Mucosa of gallbladder (tissue), 1 donor: ENCODE data around the gene AFAP1L1. TPM values are rescaled to one million over a fixed set of nuclear protein-coding genes. Genes with fewer than 3 reads are reported as not detected.

Experiments
- DNase-seq: peaks from one replicate; pipeline ENCODE4 v3.0.0-alpha.2; 2020; ENCODE audit warnings: low spot score
- total RNA-seq: library from RNA; stranded (reverse); gene quantifications from one replicate; pipeline ENCODE4 v1.2.1, GENCODE V29; 2021
- donor health status: DM: no; HTN: no; CAD: no.

Gene AFAP1L1
- total RNA-seq, 1 donor from 2014 or later = 8.7 TPM

DNA sequence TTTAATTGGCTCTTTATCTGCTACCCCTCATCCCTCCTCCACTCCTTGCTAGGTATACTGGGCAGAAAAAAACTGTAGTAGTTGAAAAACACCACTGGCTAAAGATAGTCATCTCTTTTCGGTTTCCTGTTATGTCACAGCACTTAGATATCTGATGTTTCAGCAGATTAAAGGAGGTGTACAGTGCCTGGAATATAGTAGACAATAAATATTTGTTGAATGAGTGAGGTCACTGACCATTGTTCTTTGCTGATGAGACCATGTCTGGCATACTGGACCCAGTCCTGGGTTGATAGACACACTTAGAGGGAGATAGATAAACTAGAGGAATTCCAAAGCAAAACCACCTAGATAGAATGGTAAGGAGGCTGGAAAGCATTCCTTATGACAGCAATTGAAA is 76.9 kb downstream of the AFAP1L1 start:
- no peak for DNase-seq

DNA sequence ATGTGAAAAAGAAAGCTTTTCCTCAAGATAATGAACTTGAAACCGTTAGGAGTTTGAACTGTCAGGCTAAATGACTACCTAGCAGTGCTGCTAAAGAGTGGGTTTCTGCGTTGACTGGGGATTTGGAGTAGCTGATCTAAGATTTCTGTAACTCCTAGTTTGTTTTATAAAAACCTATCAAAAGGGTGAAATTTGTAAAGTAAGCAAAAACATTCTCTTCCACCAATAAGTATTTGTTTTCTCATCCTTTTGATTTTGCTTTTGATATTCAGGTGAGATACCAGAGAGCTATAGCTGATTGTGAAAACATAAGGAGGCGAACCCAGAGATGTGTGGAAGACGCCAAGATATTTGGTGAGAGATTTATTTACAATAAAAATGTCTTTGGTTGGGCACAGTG is 77.7 kb downstream of the AFAP1L1 start:
- DNase-seq = no peak

DNA sequence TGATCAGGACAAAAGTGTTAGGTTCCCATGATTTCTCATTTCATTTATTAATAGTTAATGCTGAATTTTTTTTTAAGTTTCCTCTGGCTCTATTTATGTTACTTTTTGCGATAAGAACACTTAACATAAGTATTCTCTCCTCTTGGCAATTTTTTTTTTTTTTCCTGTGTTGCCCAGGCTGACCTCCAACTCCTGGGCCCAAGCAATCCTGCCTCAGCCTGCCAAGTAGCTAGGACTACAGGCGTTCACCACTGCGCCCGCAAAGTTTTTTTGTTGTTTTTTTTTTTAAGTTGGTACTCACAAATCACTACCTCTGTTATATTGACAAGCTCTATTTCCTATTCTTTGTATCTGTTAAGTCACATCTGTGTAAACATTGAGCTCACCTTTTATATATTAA is 80.5 kb downstream of the AFAP1L1 start:
- DNase-seq = no peak

DNA sequence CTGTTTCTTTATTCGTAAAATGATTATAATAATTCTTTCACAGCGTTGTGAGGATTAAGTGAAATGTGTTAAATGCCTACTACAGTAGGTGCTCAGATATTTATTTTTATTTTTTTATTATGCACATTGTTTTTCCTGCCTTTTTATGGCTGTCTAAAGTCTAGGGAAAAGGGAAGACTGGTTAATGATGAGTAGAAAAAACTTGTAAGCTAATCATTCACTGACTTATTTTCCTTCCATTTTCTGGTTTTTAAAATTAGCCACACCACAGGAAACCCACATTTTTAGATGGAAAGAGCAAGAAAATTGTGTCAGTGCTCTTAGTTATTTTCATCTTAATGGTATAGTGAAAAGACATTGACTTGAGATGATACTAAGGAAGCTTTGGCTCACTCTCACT is 82.3 kb downstream of the AFAP1L1 start:
- no peak for DNase-seq

DNA sequence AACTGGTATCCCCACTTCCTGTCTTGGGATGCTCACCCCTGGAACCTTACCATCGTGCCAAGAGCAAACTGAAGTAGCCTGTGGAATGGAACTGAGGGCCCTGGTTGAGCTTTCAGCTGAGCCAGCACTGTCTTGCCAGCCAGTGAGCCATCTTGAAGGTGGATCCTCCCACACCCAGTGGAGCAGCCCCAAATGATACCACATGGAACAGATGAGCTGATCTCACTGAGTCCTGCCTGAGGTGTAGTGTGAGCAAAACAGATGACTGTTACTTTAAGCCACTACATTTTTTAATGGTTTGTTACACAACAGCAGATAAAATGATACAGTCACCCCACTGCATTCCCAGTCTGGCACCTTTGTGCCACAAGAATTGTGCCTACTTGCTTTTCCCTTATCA is 84.0 kb downstream of the AFAP1L1 start:
- no peak for DNase-seq

DNA sequence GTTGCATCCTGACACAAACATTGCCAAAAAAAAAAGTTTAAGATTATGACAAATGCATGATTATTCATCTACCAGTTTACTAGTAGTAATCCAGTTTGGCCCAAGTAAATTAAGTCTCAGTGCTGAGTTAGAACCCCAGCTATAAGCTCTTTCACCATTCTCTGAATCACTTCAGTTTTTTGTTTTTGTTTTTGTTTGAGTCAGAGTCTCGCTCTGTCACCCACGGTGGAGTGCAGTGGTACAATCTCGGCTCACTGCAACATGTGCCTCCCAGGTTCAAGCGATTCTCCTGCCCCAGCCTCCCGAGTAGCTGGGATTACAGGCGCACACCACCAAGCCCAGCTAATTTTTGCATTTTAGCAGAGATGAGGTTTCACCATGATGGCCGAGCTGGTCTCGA is 84.7 kb downstream of the AFAP1L1 start:
- DNase-seq = no peak

DNA sequence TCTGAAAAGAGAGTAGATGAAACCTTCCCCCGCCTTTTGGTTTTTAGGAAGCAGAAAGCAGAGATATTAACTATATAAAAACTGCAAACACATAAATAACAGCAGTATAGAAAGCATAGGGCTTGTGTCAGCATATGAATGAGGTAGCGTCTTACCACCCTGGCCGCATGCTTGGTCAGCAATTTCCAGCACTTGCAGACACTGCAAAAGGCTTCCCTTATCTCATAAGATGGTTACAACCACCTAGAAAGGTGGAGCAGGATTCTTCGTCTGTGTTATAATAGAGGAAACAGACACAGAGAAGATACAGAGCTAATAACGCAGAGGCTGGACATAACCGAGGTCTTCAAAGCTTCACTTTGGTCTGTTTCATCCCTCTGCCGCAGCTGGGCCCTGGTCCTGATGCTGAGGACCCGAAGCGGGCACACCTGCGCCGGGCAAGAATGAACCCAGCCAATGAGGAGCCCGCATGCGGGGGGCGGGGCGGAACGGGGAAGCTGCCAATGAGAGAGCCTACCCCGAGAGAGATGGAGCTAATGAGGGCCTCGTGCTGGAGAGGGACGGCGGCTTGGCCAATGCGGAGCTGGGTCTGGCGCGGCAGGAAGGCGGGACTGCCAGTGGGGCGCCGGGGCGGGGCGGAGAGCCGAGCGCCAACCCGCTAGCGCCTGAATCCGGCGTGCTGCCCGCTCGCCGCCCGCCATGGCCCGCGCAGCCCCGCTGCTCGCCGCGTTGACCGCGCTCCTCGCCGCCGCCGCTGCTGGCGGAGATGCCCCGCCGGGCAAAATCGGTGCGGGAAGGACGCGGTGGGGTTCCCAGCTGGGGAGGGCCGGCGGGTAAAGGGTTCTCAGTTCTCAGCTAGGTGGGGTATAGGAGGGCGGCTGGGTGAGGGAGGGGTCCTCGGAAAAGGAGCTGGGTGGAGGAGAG is 86.0 kb downstream of the AFAP1L1 start, which contains the start of gene PCYOX1L:
TSS of gene PCYOX1L (plus strand) at position 677 of the 924 bp plus-strand sequence. CDS start at position 700, 23 bp downstream.
- peak; percentile 94 for DNase-seq

DNA sequence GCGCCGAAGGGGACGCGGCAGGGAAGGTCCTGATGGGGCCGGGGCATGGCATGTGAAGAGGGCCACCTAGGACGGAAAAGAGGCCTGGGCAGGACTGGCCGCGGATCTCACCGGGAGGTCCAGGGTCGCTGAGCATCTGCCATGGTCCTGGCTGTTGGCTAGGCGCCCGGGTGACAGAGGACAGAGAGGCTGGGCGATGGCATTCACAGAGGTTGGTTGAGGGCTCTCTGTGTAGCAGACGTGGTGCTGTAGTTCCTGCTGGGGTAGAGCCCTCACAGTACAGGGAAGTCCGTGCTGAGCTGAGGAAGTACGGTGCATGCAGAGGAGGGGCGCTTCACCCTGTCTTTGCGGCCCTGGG is 86.6 kb downstream of the AFAP1L1 start:
- DNase-seq = no peak

DNA sequence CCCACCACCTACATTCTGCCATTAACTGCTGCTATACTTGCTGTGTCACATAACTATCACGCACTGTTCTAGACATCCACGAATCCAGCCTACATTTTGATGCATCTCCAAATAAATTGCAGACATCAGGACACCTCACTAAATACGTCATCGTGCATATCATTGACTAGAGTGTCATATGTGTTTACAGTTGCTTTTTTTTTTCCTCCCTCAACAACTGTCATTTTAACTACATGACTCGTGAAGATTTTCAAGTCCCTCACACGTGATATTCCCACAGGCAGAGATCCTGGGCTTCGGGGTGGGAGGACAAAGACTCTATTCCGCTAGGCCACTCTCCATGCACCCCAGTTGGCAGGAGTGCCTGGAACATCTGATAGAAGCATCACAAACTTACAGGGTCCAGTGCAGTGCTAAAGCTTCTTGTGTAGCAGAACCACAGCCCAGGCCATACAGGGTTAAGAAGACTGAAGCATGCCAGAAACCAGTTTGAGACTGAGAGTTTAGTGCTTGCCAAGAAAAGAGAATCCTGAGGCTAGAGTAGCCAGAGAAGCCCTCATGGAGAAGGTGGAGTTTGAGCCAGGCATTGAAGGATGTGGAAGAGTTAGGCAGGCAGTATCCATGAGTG is 87.3 kb downstream of the AFAP1L1 start:
- no peak for DNase-seq

DNA sequence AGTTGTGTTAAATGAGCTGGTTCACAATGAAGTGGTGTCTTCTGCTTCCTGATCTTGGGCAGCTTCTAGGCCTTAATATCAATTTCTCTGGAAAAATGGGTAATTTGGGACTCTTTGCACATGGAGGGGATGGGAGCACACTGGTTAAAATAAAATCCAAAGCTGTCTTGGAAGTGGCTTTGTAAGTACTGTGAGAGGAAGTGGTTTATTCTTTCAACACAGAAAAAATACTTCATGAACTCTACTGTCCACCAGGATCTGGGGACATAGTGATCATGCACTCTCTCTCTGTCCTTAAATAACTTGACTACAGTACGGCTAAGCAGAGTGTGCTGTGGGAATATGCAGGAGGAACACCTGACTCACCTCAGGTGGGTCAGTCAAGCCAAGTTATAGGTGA is 88.6 kb downstream of the AFAP1L1 start:
- DNase-seq = no peak

DNA sequence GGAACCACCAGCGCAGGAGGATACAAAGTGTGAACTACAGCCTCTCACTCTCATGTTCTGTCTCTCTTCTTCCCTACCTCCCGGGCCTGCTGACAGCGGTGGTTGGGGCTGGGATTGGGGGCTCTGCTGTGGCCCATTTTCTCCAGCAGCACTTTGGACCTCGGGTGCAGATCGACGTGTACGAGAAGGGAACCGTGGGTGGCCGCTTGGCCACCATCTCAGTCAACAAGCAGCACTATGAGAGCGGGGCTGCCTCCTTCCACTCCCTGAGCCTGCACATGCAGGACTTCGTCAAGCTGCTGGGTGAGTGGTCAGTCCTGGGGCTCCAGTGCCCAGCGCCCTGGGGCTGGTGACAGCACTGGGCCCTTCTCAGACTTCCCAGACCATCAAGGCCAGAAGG is 90.9 kb downstream of the AFAP1L1 start:
- DNase-seq = no peak

DNA sequence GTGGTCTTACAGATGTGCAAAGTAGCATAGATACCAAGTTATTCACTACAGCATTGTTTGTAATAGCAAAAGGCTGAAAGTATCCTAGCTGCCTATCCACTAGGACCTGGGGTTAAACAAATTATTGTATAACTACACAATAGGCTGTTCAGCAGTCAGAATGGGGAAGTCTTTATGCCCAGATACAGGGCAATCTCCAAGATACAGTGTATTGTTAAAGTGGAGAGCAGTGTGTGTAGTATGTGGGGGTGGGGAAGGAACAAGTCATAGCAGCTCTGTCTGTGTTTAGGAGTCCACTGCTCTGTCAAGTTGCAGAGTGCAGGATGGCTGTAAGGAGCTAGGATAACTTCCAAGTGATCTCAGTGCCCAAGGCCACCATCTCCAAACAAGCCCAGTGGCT is 91.7 kb downstream of the AFAP1L1 start:
- no peak for DNase-seq

DNA sequence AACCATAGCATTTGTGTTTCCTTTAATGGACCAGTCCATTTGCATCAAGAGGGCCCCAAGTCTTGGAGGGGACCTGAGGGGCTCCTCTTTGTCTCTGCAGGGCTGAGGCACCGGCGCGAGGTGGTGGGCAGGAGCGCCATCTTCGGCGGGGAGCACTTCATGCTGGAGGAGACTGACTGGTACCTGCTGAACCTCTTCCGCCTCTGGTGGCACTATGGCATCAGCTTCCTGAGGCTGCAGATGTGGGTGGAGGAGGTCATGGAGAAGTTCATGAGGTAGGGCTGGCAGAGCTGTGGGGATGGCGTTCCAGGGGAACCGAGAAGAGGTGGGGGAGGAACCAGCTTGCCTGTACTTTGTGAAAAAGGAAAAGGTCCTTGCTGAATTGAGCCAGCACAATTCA is 92.3 kb downstream of the AFAP1L1 start:
- DNase-seq = no peak

DNA sequence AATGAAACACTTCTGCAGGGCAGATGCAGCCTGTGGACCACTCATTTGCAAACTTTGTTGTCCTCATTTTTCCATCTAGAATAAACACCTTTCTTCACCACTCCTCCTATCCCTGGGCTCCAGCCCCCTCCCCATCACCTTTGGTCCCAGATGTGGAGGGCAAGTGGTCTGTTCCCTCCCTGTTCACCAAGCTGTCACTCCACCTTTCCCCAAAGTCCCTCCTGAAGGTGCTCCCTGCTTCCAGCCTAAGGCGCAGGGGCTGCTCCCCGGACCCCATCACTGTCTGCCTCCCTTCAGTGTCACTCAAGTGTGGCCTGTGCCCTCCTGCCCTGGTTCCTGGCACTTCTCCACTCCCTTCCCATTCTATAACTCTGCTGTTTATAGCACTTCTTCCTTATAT is 93.1 kb downstream of the AFAP1L1 start:
- no peak for DNase-seq

DNA sequence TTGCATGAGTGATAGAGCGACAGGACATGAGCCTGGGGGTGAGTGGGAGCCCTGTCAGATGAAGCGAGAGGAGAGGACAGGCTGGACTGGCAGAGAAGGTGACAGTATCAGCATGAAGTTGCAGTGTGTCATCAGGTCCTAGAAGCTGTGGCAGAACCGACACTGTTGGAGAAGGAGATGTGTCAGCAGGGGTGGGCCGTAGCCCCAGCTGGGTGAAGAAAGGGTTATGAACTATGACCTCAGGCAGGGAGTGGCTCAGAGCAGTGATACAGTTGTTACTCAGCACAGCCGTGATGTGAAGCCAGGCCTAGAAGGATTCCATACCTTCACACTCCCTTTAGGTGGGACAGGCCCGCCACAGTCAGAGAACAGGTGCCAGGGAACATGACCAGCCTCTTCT is 93.8 kb downstream of the AFAP1L1 start:
- DNase-seq = no peak

DNA sequence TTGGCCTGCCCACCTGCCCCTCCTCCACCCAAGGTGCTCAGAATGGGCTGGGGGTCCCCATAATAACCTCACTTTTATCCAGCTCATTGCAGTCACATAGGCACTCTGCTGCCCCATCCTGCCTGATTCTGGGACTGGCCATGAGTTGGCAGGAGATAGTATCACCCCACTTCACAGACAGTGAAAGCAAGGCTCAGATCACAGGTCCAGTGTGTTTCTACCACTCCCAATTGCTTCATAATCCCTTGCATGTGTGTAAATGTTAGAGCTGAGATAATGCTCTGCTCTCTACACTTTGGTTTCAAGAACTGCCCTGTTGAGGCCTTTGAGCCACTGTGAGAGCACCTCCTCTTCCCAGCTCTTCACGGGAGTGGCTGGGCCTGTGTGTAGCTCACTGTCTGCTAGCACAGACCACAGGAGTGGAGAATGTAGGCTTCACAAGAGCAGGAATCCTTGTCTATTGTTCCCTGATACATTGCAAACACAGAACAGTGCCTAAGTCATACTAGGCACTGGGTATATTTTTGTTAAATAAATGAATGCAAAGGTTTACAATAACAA is 94.6 kb downstream of the AFAP1L1 start:
- no peak for DNase-seq

DNA sequence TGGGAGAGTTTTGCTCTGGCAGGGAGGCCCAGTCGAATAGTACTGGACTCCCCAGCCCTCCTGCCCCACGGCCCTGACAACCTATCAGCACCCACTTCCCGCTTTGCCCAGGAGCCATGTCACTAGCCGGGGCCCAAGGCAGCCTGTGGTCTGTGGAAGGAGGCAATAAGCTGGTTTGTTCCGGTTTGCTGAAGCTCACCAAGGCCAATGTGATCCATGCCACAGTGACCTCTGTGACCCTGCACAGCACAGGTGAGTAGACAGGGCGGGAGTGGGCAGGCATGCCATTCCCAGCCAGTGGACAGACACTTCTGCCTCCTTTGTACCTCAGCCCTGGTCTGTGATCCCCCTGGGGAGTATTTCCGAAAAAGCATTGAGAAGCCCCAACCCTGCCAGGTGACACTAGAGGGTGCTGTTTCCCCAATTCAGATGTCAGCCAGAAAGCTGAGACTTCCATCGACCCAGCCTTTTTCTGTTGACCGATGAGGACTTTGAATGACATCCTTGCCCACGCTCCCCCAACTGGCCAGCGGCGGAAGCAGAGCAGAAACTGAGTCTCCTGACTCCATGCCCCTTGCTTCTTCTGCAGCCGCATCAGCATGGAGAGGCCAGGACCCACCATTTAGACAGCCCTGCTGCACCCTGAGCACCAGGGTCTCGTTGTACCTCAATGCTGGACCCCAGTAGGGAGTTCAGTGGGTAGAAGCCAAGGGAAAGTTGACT is 95.8 kb downstream of the AFAP1L1 start:
- peak; percentile 67 for DNase-seq

DNA sequence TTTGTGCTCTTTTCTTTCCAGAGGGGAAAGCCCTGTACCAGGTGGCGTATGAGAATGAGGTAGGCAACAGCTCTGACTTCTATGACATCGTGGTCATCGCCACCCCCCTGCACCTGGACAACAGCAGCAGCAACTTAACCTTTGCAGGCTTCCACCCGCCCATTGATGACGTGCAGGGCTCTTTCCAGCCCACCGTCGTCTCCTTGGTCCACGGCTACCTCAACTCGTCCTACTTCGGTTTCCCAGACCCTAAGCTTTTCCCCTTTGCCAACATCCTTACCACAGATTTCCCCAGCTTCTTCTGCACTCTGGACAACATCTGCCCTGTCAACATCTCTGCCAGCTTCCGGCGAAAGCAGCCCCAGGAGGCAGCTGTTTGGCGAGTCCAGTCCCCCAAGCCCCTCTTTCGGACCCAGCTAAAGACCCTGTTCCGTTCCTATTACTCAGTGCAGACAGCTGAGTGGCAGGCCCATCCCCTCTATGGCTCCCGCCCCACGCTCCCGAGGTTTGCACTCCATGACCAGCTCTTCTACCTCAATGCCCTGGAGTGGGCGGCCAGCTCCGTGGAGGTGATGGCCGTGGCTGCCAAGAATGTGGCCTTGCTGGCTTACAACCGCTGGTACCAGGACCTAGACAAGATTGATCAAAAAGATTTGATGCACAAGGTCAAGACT is 96.5 kb downstream of the AFAP1L1 start:
- no peak for DNase-seq

DNA sequence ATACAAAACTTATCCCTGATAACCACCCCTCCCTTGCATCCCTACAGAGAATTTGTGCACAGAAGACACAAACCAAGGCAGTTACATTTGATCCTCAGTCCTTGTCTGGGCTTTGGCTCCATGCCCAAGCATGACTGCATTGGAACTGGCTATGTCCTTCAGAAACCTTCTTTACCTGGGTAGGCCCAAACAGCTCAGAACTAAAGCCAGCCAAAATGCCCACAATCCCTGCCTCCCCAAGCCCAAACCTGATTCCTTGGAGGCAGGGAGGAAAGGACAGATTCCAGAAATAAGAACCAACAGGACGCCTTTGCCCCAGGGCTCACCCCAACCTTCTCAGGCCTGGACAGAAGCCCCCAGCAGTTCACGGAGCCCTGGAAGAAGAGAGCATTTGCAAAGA is 99.2 kb downstream of the AFAP1L1 start:
- no peak for DNase-seq

DNA sequence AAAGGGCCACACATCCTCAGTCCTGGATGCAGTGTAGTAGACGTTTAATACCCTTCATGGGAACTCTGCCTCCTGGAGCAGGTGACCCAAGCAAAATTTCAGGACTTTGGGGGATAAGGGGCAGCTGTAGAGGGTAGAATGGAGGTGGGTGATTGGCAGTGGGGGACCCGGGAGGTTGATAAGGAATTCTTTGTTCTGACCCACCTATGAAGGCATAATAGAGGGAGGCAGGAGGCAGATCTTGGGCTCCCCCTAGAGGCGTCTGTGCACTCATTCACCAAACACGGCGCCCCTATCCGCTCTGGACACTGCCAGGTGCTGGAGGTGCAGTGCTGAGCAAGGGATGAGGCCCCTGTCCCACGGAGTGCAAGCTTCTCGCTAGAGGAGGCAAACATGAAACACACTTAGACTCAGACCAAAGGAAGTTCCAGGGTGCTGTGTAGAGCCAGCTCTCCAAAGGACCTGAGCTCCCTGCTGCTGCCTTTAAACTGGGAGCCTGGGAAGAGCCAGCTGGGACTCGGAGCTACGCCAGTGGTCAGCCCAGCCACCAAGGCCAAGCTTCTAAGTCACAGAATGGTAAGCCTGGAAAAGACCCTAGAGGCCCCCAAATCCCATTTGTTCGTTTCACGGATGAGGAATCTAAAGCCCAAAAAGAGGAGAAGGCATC is 99.8 kb downstream of the AFAP1L1 start:
- peak; percentile 68 for DNase-seq
